ENCODE data around the gene TMEM98.
"Not testable (repeated sequence)": the region's sequence is repeated elsewhere in the genome, so short reads cannot be mapped to it uniquely, and the experiment has no call there.

Gene TMEM98, protein sequence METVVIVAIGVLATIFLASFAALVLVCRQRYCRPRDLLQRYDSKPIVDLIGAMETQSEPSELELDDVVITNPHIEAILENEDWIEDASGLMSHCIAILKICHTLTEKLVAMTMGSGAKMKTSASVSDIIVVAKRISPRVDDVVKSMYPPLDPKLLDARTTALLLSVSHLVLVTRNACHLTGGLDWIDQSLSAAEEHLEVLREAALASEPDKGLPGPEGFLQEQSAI

DNA sequence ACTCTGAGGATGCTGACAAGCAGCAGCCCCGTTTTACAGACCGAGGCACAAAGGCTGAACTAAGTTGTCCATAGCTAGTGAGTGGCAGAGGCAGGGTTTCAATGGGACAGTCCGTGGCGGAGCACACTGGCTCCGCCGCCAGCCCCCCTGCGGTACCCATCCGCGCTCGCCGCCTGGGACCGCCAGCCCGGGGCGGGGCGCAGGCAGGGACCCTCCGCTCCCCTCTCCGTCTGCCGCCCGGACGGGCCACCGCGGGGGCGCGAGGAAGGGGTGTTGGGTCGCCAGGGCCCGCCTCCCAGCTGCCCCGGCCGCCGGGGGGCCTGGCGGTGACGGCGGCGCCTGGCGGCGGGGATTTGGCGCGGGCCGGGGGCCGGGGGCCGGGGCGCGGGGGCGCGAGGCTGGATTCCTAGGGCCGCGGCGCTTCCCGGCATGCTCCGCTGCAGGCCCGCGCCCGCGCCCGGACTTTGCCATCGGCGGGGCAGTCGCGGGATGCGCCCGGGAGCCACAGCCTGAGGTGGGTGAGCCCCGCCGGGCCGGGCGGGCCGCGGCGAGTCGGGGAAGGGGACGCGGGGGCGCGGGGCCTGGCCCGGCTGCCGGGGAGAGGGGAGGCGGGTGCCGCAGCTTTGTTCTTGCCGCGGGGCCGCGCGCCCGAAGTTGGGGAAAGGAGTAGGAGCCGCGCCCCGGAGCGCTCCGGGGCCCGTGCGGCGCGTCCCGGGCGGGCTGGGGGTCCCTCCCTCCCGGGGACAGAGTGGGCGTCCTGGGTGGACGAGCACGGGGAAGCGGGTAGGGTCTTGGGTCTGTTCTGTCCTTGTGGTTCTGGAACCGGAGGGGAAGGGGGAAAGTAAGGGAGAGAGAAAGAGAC, at the start of gene TMEM98:
Gene TMEM98, plus strand, starts transcription at position 430 of the 862 bp plus-strand sequence. CDS start 3,376 bp downstream, outside the sequence.
- no peak for DNase-seq (ENCODE audit: low read depth in 2 of 2)

DNA sequence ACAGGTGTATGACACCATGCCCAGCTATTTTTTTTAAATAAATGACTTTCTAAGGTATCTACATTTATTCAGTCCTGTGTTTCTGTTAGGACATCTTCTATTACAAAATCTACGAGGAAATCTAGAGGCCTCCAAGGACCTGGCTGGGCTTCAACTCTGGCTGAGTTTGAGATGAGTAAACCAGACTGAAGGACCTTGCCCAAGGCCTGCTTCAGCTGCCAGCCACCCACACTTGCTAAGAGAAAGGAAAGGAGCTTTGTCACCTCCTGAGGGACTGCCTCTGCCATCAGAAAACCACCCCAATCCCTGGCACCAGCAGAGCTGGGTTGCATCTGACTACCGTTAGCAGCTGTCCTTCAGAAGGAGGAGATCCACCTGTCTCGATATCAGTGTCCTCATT, 49.7 kb upstream of the TMEM98 start:
- no peak for DNase-seq (ENCODE audit: low read depth in 2 of 2)

DNA sequence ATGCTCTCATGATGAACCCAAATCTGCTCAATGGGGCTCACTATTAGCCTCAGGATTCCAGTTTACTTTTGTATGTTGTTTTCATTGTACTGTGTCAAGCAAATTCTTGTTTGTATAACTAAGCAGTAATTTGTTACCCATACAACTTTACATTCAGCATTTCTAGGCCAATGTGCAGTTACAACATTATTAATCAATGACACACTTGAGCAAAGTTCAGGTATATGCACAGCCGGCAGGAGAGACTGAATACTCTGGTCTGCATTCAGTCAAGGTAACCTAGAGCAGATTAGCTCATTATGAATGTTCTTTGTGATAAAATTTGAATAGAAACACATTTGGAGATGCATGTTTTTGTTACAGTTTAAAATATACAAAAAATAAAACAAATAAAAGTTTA, 48.8 kb upstream of the TMEM98 start:
- no peak for DNase-seq (ENCODE audit: low read depth in 2 of 2)

DNA sequence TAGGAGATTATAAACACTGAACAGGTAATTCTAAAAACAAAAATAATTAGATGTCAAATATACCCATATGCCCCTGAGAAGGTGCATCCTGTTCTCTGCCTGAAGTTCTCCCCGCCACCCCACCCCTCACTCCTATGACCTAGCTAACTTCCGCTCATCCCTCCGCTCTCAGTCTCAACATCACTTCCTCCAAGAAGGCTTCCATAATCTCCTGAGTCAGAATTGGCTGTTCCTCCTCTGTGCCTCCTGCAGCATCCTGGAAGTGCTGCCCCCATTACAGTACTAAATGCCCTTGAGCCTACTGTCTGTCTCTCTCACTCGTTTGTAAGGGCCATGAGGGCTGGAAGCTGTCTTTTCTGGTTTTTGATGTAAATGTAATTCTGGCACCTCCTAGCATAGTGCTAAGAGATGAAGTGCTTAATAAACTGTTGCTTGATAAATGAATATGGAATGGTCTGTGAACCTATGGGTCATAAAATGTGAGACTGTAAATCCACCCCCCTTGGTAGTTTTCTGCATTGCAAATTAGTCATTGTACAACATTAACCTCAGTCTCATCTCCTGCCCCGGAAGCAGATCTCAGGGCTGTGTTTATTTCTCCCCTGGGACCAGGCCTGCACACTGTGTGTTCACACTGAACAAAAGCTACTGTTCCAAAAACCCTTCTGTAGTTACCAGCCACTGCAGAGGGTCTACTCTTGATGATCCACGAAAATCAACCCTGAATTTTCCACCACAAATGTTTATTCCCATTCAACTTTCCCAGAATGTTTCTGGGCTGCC, 47.1 kb upstream of the TMEM98 start:
- DNase-seq (ENCODE audit: low read depth in 2 of 2), result no peak

DNA sequence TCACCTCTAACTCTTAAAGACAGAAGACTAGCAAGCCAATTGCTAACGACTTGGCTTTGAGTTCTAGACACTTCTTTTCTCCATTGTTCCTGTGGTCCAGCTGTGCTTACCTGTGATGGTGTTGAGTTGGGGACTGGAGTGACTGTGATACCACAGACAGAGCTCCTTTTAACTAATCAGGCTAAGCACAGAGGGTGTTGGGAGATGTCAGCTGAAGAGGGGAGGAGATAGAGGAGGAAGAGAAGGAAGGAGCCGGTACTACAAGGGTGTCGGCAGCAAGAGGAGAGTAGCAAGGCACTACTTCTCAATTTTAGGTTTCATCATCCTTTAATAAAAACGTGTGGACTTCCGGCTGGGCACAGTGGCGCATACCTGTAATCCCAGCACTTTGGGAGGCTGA, 45.9 kb upstream of the TMEM98 start:
- no peak for DNase-seq (ENCODE audit: low read depth in 2 of 2)

DNA sequence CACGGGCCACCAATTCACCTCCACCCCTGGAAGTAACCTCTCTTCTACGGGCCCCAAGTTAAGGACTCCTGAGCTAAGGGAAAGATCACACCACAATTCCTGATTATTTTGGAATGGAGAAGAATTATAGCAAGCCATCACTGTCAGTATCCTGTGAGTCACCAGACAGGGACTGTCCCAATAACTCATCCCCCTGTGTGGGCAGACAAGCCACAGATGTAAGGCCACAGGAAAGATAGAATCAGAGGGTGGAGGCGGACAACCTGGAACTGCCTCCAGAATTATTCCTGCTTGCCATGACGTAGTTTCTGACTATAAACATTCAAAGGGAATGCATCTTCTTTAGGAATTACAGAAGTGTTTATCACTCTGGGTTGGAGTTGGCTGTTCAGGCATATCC, 45.2 kb upstream of the TMEM98 start:
- DNase-seq (ENCODE audit: low read depth in 2 of 2), result no peak

DNA sequence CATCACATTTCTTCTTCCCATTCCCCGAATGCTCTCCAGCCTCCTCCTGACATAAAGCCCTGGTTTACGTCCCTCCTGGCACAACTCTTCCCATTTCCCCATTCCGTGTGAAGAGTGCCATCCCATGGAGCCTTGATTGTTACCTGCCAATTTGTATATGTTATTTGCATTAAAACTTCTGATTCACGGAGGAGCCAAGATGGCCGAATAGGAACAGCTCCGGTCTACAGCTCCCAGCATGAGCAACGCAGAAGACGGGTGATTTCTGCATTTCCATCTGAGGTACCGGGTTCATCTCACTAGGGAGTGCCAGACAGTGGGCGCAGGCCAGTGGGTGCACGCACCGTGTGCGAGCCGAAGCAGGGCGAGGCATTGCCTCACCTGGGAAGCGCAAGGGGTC, 41.0 kb upstream of the TMEM98 start:
- not testable (repeated sequence) for DNase-seq (ENCODE audit: low read depth in 2 of 2)

DNA sequence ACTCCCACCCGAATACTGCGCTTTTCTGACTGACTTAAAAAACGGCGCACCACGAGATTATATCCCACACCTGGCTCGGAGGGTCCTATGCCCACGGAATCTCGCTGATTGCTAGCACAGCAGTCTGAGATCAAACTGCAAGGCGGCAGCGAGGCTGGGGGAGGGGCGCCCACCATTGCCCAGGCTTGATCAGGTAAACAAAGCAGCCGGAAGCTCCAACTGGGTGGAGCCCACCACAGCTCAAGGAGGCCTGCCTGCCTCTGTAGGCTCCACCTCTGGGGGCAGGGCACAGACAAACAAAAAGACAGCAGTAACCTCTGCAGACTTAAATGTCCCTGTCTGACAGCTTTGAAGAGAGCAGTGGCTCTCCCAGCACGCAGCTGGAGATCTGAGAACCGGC, 40.5 kb upstream of the TMEM98 start:
- DNase-seq (ENCODE audit: low read depth in 2 of 2), result not testable (repeated sequence)

DNA sequence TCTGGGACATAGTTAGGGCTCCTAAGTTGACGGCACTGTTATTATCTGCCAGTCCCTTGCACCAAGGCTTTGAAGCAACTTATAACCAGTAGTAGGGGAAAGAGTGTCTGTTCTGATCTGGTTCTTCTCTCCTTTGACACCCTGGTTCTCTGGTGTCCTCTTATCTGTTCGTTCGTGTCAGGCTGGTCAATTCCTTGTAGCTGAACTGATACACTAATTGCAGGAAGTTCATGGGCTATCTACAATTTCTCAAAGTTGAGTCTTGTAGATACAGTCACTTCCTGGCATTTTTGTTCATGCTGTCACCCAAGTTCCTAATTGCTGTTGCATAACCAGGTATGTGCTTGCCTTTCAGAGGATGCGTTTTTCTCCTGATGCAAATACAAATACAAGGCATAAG, 33.7 kb upstream of the TMEM98 start:
- DNase-seq (ENCODE audit: low read depth in 2 of 2), result no peak

DNA sequence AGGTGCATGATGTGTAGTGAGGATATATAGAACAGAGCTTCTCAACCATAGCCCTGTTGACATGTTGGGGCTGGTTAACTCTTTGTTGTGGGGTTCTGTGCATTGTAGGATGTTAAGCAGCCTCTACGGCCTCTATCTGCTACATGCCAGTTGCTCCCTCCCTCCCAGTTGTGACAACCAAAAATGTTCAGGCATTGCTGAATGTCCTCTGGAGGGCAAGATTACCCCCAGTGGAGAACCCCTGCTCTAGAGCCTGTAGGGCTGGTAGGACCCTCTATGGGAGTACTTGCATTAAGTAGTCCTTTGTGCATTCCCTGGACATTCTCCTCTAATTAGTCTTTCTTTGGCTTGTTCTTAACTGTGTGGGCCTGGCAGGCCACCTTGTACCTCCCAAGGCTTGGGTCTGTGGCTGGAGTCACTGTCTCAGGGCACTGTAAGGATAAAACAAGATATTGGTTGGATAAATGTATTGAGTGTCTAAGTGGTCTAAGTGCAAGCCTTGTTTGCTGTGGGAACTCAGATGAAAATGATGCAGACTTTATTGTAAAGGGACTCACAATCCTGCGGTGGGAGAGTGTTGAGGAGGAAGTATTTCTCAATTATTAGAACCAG, 31.2 kb upstream of the TMEM98 start:
- no peak for DNase-seq (ENCODE audit: low read depth in 2 of 2)

DNA sequence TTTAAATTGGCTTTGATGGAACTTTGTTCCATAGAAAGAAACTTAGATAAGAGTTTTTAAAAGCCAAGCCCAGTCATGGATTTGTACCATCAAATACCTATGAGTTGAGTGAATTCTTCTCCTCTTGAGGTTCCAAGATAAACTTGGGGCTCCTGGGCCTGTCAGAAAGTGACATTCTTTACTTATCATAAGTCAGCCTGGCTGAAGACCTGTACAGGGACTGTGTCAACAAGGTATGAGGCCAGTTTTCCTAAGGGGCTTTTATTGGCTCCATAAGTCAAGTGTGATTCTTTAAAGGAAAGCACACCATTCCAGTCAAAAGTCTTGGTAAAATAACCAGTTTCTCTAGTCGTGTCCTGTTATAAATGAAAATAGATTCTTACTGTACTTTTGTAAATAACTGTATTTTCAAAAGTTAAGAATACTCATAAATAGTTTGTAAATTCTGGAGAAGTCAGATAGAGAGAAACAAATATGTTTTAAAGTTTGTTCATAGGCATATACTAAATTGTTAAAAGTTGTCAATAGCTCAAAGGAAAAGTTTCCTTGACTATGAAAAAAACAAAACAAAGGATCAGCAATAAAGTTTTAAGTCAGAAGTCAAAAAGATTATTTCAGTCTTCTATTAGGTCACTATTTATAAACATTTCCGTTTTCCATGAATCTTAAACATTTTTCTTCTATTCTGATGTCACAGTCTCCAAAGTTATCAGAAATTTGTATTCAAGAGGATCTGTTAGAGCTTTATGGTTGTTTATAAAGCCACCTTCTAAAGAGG, 28.5 kb upstream of the TMEM98 start:
- no peak for DNase-seq (ENCODE audit: low read depth in 2 of 2)

DNA sequence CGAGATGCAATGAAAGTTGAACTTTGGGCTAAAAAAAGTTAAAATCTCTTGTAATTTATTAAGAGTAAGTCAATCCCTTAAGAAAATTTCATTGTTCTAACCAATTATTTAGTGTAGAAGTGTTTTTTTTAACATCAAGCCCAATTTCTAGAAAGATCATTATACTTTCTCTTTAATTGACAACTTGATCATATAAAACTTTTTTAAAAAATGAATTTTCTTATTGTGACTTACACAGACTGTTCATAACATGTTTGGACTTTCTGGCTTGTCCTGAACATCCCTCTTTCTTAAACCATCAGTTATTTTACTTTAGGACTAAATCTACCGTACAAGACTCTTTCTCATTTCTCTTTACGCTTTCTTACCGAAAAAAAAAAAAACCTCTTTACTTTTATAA, 26.2 kb upstream of the TMEM98 start:
- no peak for DNase-seq (ENCODE audit: low read depth in 2 of 2)

DNA sequence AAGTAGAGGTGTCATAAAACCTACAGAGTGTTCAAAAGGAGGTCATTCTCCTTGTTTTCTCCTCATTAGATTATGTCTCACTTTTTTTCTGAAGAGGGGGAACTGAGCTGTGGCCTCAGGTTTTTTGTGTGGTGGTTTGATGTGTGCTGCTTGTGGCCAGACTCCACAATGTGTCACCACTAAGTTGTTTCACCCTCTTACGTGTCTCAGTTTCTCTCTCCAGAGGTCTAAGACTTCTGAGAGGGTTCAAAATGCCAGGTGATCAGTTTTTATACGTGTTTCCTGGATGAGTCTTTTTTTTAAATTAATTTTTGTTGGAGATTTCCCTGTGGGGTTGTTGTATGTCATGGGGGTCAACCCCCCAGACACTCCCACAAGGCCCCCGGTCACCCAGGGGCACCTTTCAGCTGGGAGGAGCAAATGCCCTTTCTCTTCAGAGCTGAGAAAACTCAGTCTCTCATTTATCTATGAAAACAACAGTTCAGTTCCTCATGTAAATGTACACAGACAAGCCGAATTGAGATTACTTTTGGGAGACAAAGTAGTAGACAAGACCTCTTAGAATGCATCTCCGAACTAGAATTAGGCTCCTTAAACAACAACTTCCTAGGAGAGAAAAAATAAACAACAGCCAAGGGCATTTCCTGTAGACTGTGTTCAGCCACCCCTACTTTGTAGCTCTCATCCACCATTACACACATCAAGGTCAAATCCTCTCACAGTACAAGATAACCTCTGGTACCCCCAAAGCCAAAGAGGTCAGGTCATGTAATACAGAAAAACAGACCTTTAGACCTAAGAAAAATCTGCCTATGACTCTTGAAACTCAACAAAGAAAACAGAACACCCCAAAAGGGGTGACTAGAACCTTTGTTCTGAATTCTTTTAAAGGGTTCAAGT, 23.9 kb upstream of the TMEM98 start:
- DNase-seq (ENCODE audit: low read depth in 2 of 2), result no peak

DNA sequence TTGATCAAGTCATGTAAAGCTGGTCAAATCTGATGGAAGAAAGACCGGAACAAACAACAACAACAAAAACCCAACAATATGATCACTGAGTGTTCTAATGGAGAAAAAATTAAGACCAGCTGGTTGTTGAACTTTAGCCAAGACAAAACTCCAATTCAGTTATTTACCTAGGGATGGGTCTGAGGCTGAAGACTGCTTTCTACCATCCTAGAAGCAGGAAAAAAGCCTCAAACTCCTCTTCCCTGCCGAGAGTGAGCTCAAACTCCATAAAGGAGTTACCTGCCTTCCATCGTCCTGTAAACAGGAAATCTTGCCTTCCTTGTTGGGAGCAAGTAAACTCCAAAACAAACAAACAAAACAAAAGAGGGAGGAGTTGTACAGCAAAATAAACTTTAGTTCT, 23.1 kb upstream of the TMEM98 start:
- no peak for DNase-seq (ENCODE audit: low read depth in 2 of 2)

DNA sequence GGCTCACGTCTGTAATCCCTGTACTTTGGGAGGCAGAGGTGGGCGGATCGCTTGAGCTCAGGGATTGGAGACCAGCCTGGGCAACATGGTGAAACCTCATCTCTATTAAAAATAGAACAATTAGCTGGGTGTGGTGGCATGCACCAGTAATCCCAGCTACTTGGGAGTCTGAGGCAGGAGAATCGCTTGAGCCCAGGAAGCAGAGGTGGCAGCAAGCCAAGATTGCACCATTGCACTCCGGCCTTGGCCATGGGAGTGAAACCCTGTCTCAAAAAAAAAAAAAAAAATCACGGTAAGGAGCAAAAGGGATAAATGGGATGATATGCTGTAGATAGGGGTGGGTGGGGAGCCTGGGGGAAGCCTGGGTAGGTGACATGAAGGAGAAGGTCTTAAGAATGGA, 20.4 kb upstream of the TMEM98 start:
- DNase-seq (ENCODE audit: low read depth in 2 of 2), result no peak

DNA sequence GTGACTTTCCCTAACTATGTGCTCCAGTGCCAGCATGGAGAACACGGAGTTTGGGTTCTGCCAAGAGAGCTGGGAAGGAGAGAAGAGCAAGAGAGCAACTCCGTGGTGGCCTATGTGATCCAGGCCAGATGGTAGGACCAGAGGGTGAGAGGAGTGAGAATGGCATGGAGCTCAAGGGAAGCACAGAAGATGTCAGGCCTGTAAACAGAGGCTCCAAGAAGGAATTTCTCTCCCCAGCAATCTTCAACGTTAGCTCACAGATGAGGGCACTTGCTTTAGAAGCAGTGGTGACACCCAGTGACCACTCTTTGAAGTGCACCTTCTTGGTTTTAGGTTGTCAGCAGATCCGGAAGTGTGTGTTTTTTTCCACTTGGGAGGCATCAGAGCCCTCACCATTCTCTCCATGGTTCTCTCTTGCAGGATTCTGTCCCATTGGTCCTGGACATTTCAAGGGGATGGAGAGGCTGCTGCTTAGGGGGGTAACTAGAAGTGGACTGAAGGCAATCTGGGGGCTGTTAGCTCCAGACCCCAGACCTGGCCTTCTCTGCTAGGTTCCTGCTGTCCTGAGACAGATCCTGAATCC, 18.1 kb upstream of the TMEM98 start:
- DNase-seq (ENCODE audit: low read depth in 2 of 2), result peak in 1 of 2 donors; percentile 17

DNA sequence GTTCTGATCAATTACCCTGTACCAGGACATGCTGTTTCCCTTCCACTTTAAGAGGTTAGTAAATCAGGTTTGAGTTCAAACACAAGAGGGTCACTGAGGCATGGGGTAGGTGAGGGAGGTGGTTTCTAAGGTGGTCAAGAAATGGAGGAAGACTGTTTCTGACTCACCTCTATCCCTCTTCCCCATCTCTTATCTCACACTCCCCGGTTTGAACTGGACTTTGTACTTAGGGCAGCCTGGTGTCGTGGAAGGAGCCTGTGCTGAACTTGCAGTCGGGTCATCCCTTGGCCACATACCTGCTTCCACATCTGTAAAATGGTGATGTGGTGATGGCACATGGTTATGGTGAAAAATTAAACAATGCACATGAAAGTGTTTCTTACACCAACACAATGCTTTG, 17.2 kb upstream of the TMEM98 start:
- no peak for DNase-seq (ENCODE audit: low read depth in 2 of 2)

DNA sequence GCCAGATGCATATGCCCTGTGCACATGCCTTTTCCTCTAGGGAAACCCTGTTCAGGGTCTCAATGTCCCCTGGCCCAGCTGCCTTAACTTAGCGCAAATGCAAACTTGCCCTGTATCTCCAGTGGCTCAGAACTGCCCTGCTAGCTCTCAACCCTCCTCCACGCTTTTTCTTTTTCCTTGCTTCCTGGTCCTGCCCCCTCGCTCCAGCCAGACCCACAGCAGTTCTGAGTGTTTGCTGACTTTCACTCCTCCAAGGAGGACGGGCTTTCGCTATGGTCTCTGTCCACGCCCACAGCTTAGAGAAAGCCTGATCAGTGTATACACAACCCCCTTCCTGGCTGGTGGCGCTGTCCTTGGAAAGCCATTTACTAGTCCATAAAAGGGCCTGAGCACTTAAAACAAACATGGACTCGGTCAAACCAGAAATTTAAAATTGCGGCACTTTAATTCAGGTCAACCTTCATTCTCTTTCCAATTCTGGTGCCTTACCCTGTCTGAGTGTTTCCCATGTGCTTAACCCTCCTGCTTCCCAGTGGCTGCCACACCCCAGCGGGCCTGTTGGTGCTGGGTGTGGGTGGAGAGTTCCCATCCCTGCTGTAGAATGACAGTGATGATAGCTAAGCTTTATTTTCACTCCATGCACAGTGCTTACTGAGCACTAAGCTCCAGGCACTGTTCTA, 15.6 kb upstream of the TMEM98 start:
- no peak for DNase-seq (ENCODE audit: low read depth in 2 of 2)

DNA sequence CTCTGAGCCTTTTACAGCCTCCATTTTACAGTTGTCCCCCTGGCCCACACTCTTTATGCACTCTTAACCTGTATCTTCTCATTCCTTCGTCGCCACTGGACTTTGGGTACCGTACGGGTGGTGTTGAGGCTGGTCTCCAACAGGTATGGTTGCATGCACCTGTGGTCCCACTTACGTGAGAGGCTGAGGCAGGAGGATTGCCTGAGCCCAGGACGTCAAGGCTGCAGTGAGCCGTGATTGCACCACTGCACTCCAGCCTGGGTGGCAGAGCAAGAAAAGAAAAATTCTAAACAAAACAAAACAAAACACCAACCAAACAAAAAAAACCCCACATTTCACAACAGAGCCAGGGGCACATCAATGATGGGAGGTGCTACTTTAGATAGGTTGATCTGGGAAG, 14.4 kb upstream of the TMEM98 start:
- no peak for DNase-seq (ENCODE audit: low read depth in 2 of 2)
